ENCODE results near the gene LANCL1.
A peak's percentile ranks its signal among the peaks of the same experiment; 100 is the strongest.
"Not testable (repeated sequence)": the region's sequence is repeated elsewhere in the genome, so short reads cannot be mapped to it uniquely, and the experiment has no call there.

Gene LANCL1

DNA sequence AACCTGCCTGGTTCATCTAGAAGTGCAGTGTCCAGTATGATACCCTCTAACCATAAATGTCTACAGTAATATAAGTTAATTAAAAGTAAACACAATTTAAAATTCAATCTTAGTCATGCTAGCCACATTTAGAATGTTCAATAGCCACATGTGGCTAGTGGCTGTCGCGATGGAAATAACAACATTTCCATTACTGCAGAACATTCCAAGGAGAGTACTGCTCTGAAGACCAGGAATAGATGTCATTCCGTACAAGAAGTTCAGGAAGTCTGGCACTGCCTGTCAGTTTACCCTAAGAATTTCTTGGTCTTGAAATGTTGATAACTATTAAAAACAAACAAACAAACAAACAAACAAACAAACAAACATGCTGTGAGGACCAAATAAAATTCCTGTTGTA is 17.2 kb downstream of the LANCL1 start:
- no peak for DNase-seq (ENCODE audit: low spot score)

DNA sequence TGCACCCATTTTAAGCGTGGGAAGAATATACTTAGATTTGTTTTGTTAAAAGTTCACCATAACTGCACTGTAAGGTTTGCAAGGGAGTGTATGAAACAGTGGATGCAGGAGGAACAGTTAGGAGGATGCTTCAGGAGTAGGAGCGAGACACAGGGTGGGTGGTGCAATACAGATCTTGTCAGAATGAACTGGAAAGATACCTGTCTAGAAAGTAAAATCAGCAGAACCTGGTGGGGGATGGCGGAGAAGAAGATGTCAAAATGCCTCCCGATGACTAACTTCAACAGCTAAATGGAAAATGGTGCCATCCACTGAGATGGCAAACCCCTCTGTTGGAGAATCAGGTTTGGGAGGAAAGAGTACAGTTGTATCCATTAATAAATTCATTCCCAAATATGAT is 18.2 kb downstream of the LANCL1 start:
- DNase-seq (ENCODE audit: low spot score) = no peak

DNA sequence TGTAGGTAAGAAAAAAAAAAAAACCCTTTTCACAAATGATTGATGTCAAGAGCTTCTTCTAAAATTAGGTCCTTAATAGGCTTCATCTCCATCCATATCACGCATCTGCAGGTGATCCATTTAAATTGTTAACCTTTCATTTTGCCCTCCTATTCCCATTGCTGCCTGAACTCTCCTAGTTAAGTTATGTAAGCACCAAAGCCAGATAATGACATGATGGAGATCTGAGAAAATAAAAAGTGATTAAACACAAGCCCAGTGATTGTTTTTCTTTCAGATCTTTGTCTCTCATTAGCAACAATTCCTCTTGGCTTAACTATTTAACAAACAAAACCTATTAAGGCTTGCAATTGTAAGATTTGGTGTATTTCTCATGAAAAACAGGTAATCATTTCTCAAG is 20.0 kb downstream of the LANCL1 start:
- no peak for DNase-seq (ENCODE audit: low spot score)

DNA sequence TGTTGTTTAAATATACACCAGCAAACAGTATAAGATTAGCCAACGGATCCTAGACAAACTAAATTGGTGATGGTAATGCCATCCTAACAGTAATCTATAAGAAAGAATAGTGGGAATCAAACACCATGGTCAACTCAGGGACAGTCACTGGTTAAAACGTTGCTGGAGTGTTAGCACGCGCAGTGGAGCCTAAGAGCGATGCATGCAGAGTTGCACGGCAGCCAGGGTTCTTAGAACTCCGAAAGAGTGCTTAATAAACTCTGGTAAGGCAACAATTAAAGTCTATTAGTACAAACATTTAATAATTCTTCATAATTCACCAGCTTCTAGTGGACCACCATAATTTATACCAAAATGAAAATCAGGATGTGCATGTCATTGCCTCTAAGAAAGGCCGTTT is 22.2 kb downstream of the LANCL1 start:
- DNase-seq (ENCODE audit: low spot score) = no peak

GRCh38 chr2:210452194-210452593 is 24.4 kb downstream of the LANCL1 start:
- no peak for DNase-seq (ENCODE audit: low spot score)

- not testable (repeated sequence) for DNase-seq (ENCODE audit: low spot score)
These were observed 25.6 kb downstream of the LANCL1 start for GRCh38 chr2:210450942-210451341.

DNA sequence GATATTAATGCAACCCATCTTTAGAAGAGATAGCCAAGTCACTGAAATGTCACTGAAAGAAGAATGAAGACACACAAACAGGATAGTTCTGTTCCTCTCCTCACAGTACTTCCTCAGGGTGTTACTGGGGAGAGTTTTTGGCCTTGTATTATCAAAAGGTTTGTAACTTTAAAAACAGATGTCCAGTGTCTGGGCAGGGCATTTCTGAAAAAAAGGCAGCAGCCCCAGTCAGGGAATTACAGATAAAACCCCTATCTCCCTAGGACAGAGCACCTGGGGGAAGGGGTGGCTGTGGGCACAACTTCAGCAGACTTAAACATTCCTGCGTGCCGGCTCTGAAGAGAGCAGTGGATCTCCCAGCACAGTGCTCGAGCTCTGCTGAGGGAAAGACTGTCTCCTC is 30.8 kb downstream of the LANCL1 start:
- no peak for DNase-seq (ENCODE audit: low spot score)

- DNase-seq (ENCODE audit: low spot score) = peak; percentile 57
These were observed 31.3 kb downstream of the LANCL1 start for GRCh38 chr2:210445116-210445707.

- no peak for DNase-seq (ENCODE audit: low spot score)
These were observed 33.0 kb downstream of the LANCL1 start for GRCh38 chr2:210443527-210443926.

DNA sequence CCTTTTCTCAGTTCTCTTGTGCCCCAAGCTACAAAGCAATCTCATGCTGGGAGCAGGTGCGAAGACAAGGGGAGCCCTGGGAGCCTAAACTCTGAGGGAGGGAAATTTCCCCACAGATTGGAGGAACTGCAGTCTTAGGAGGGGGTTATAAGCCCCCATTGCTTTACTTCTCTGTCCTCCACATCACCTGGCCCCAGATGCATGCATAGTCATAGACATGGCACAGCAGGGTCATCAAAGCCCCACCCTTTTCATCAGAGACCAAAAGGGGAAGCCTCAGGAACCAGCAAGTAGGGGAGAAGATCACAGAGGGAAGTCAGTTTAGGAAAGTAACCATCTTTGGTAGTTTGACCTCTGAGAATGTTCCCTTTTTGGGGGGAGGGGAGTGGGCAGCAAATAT is 33.7 kb downstream of the LANCL1 start:
- no peak for DNase-seq (ENCODE audit: low spot score)

DNA sequence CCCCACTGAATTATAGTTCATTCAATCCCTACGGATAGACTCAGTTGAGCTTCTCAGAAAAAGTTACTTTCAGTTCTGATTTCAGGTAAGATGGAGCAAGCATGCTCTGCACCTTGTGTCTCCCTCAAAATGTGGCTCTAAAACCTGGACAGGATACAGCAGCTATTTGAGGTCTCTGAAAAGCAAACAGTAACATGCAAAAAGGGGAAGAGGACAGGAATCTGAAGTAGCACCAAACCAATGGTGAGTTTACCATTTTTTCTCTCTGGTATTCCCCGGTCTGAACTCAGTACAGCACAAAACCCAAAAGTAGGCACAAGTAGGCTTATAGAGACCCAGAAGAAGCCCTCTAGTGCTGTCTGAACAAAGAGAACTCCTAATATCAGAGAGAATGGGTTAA is 34.1 kb downstream of the LANCL1 start:
- no peak for DNase-seq (ENCODE audit: low spot score)

- no peak for DNase-seq (ENCODE audit: low spot score)
These were observed 36.4 kb downstream of the LANCL1 start for GRCh38 chr2:210440206-210440605.

DNA sequence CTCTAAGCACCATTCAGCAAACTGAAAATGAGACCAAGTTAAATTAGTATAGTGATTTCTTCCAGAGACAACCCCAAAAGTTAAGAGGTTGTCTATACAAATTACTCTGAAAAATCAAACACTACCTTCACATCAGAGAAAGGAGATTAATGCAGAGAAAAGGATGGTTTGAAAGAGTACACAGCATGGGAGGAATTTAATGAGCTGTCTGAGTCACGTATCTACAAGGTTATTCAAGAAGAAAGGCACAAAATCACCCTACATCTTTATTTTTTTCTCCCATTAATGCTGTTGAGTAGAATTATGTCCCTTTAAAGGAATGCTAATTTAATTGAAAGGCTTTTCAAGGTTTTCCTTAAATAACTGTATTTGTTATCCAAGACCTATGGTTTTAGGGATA is 41.1 kb downstream of the LANCL1 start:
- no peak for DNase-seq (ENCODE audit: low spot score)

DNA sequence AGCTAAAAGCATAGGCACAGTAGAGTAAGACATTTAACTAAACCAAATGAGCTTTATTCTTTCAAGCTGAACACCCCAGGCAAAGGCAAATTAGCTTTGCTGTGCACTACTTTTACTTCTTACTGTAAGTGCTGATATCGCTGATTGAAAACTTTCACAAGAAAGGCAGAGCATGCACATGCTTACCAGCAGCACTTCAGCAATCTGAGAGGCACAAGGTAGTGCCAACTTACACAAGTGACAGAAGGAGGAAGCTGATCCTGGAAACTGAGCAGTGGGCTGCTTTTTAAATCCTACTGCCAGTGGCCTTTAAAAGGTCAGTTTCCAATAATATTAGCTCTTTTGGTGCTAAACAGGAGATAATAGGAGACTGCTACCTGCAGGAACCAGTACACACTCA is 43.9 kb downstream of the LANCL1 start:
- DNase-seq (ENCODE audit: low spot score) = no peak

GRCh38 chr2:210429403-210430137 is 47.0 kb downstream of the LANCL1 start:
- DNase-seq (ENCODE audit: low spot score) = no peak

DNA sequence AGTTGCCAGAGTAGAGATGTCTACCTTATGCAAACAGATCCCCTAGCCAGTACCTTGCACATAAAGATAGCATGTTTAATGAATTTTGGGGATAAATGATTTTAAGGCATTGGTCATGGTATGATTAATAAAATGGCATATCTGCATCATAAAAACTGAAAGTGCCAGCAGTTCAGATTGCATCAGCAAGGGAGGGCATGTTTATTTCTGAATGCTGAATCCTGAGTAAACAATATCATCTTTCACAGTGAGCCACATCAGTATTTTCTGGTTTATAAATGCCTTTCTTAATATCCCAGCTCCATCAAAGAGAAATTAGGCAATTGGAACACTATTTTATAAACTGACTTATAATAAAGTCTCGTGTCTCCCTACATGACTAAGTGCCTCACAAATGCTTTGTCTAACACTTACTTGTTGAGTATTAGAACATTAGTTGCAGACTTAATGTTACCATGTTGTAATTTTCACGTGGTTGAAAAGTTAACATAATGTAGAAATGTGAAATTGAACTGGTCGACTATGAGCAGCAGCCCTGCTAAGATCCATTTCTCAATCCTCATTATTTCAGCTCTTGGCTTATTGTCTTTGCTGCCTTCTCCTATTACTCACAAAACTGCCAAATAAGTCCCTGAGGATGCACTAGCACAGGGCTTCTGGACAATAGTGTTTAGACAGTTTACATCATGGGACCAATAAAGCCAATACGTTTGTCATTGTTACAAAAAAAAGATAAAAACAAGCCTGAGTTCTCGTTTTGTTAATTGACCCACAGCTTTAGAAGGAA is 48.0 kb downstream of the LANCL1 start:
- DNase-seq (ENCODE audit: low spot score) = no peak

DNA sequence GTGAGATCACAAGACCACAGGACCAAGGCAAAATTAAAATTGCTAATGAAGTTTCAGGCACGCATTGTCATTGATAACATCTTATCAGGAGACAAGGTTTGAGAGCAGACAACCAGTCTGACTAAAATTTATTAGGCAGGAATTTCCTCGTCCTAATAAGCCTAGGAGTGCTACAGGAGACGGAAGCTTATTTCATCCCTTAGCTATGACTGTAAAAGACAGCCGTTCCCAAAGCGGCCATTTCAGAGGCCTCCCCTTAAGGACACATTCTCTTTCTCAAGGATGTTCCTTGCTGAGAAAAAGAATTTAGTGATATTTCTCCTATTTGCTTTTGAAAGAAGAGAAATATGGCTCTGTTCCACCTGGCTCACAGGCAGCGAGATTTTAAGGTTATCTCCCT is 49.2 kb downstream of the LANCL1 start:
- not testable (repeated sequence) for DNase-seq (ENCODE audit: low spot score)

DNA sequence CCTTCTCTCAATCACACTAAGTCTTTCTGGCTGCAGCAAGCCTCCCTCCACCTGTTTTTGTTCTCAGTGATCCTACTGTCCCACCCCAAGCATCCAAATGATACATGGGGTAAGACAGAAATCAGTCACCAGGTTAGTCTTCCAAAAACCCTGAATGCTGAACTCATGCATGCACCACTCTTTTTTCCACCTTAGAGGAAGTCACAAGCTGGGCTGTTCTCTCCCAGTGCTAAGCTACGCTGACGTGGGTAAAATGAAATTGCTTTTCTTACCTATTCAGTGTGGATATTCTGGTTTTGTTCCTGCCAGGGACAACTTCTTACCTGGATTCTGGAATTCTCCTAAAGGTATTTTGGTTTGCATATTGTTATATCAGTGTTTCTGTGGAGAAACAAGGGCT is 54.2 kb downstream of the LANCL1 start:
- no peak for DNase-seq (ENCODE audit: low spot score)

GRCh38 chr2:210421916-210422315 is 54.6 kb downstream of the LANCL1 start:
- DNase-seq (ENCODE audit: low spot score) = no peak

GRCh38 chr2:210412660-210413059 is 63.9 kb downstream of the LANCL1 start:
- no peak for DNase-seq (ENCODE audit: low spot score)

DNA sequence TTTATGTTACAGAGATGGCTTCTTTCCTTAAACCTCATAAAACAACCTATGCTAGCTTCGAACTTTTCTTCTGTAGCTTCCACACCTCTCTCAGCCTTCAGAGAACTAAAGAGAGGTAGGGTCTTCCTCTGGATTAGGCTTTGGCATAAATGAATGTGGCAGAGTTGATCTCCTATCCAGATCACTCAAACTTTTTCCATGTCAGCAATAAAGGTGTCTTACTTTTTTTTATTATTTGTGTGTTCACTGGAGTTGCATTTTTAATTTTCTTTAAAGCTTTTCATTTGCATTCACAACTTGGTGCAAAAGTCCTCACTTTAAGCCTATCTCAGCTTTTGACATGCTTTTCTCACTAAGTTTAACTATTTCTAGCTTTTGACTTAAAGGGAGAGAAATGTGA is 66.0 kb downstream of the LANCL1 start:
- no peak for DNase-seq (ENCODE audit: low spot score)

- DNase-seq (ENCODE audit: low spot score) = peak; percentile 5
These were observed 77.0 kb downstream of the LANCL1 start for GRCh38 chr2:210399440-210400041.

DNA sequence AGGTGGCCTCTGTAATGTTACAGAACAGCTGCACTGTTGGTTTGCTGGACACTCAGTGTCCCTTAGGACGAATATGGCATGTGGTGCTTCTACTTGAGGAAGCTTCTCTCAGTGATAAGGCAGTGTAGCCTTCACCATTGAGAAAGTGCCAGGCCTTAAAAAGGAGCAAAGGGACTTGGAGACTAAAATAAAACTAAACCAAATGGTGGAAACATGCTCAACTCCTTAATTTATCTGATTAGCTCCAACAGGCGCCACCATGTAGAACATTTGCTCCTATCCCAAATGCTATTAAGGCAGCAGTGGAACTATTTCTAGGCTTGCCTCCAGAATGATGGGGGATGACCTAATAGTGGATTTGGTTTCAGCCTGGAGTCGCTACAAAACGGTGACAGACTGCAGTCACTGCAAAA is 84.1 kb downstream of the LANCL1 start:
- no peak for DNase-seq (ENCODE audit: low spot score)
